Stomach (tissue), 9 donors: ENCODE measurements around the gene VGF. TPM values are rescaled to one million over a fixed set of nuclear protein-coding genes. Genes with fewer than 3 reads are reported as not detected.

ENCODE experiments used
- DNase-seq, 2 donors: peaks; one replicate each; pipeline versions ENCODE4 v3.0.0 to v3.0.0-alpha.2; 2013 to 2019
- H3K27ac ChIP-seq, 5 donors: fragments of 200-600 bp in 4 of 5; sonication (generic) in 4 of 5; one replicate each; pipeline ENCODE4 v1.5.1; 2013 to 2019; ENCODE audit warnings: mild to moderate bottlenecking in 1 of 5, moderate library complexity in 1 of 5
- H3K27me3 ChIP-seq, 3 donors: fragments of 200-600 bp; sonication (generic); one replicate each; pipeline ENCODE4 v1.5.1; 2017 to 2019; ENCODE audit warnings: mixed run types in 1 of 3
- H3K36me3 ChIP-seq, 4 donors: fragments of 200-600 bp; sonication (generic); 1 replicate in 3 of 4; 2 replicates in 1 of 4; pipeline ENCODE4 v1.5.1; 2016 to 2019
- H3K4me1 ChIP-seq, 4 donors: fragments of 200-600 bp; sonication (generic); one replicate each; pipeline ENCODE4 v1.5.1; 2016 to 2019
- H3K4me3 ChIP-seq, 4 donors: fragments of 200-600 bp; sonication (generic) in 3 of 4; one replicate each; pipeline ENCODE4 v1.5.1; 2016 to 2019; ENCODE audit warnings: mild to moderate bottlenecking in 1 of 4
- H3K9me3 ChIP-seq, 4 donors: fragments of 200-600 bp; sonication (generic); one replicate each; pipeline ENCODE4 v1.5.1; 2016 to 2019
- CTCF ChIP-seq, 7 experiments: fragments of 450-650 bp in 4 of 7; fragments of 200-600 bp in 3 of 7; sonication (generic) in 3 of 7; IDR thresholded peaks; one replicate each; pipeline ENCODE4 v1.5.1; 2016 to 2019; ENCODE audit warnings: antibody characterized with exemption in 7 of 7, control low read depth in 2 of 7, mild to moderate bottlenecking in 1 of 7
- EP300 ChIP-seq: sonication (generic); formaldehyde crosslinking; IDR thresholded peaks from one replicate; pipeline ENCODE4 v1.6.1; 2017; ENCODE audit warnings: antibody characterized with exemption
- POLR2A ChIP-seq, 4 donors: fragments of 450-650 bp; IDR thresholded peaks; one replicate each; pipeline ENCODE4 v1.6.1; 2016; ENCODE audit warnings: antibody characterized with exemption in 4 of 4, control low read depth in 2 of 4, mild to moderate bottlenecking in 1 of 4, moderate library complexity in 1 of 4
- POLR2AphosphoS5 ChIP-seq, 3 donors: sonication (generic); formaldehyde crosslinking; IDR thresholded peaks; one replicate each; pipeline ENCODE4 v1.6.1; 2016; ENCODE audit warnings: antibody characterized with exemption in 3 of 3
- WGBS, 5 donors: extraction: QIAGEN DNeasy Blood & Tissue Kit in 3 of 5; methylation state at CpG; one replicate each; pipeline versions ENCODE4 v1.1.5 to v1.1.7; 2013 to 2018; 5-methylcytosine and 5-hydroxymethylcytosine counted together
- intact Hi-C: fragments of 100-400 bp; cut with DNase I; formaldehyde crosslinking; loops from one replicate; pipeline ENCODE4 v1.15.1; 2023; ENCODE audit warnings: low total_unique reads
- polyA plus RNA-seq, 3 donors: library from polyadenylated mRNA; stranded (reverse); fragments of 200-250 nt; gene quantifications; one replicate each; pipeline ENCODE4 v1.2.3, GENCODE V29; 2013
- total RNA-seq, 5 donors: library from RNA; depleted of rRNA; stranded (reverse); fragments of >200 nt; gene quantifications; one replicate each; pipeline versions ENCODE4 v1.1.0 to v1.2.3, GENCODE V29; 2014 to 2016
- donor health status: healthy with polysubstance abuse.
- donor health status: Bipolar disorder and iron deficiency.
- donor health status: healthy.

The VGF gene
- total and polyA plus RNA-seq, 8 donors = 0.15 to 5.8 (median 0.65) TPM; not detected in 4

GRCh38 chr7:101174322-101174854, 9.0 kb upstream of the VGF start:
- no peak for DNase-seq
- TF ChIP-seq CTCF (IDR thresholded peaks at IDR 0.05) (no peak), POLR2A (IDR thresholded peaks at IDR 0.05) (no peak), EP300 (no peak), POLR2AphosphoS5 (IDR thresholded peaks at IDR 0.05) (no peak)
- peaks cover 35 to 100% (median 100%) of the 10 kb centered on the region in 3 donors for H3K27me3 ChIP-seq
- 6 to 13% (median 7%) methylated on average over 10 to 28 of the region's 28 CpGs for WGBS, 5 donors
- H3K9me3 ChIP-seq = no peaks in the 10 kb centered on the region
- H3K36me3 ChIP-seq = no peaks in the 10 kb centered on the region
- no peak overlapping the region for H3K27ac ChIP-seq
- H3K4me1 ChIP-seq = peaks cover 28 to 54% (median 49%) of the 10 kb centered on the region in 4 donors
- intact Hi-C loops = no loop called here
- no peak overlapping the region for H3K4me3 ChIP-seq

- peak; percentile 34 to 47 for DNase-seq
- Histone ChIP-seq H3K27me3 (peaks cover 40 to 100% (median 100%) of the 10 kb centered on the region in 3 donors), H3K27ac (no peak overlapping the region), H3K9me3 (no peaks in the 10 kb centered on the region), H3K4me1 (peaks cover 25 to 51% (median 47%) of the 10 kb centered on the region in 4 donors), H3K36me3 (no peaks in the 10 kb centered on the region), H3K4me3 (peak overlapping the region in 3 of 4 donors; percentile 4 to 35 (median 28))
- intact Hi-C loops = no loop called here
- no peak for TF ChIP-seq CTCF (IDR thresholded peaks at IDR 0.05)
- TF ChIP-seq POLR2A (IDR thresholded peaks at IDR 0.05) = no peak
- 3 to 9% (median 7%) methylated on average over 16 of the region's 16 CpGs for WGBS, 5 donors
These were observed 8.4 kb upstream of the VGF start for GRCh38 chr7:101173752-101174244.

GRCh38 chr7:101172854-101173751, 7.7 kb upstream of the VGF start:
- intact Hi-C loops = no loop called here
- TF ChIP-seq POLR2AphosphoS5 (IDR thresholded peaks at IDR 0.05) (no peak), CTCF (IDR thresholded peaks at IDR 0.05) (no peak), EP300 (no peak), POLR2A (IDR thresholded peaks at IDR 0.05) (no peak)
- peak overlapping the region in 3 of 4 donors; percentile 4 to 35 (median 28) for H3K4me3 ChIP-seq
- H3K36me3 ChIP-seq = no peaks in the 10 kb centered on the region
- 2 to 4% (median 2%) methylated on average over 37 to 53 of the region's 53 CpGs for WGBS, 5 donors
- peak; percentile 82 to 85 for DNase-seq
- H3K4me1 ChIP-seq = peaks cover 25 to 51% (median 47%) of the 10 kb centered on the region in 4 donors
- H3K27ac ChIP-seq = no peak overlapping the region
- H3K27me3 ChIP-seq = peaks cover 46 to 100% (median 100%) of the 10 kb centered on the region in 3 donors
- no peaks in the 10 kb centered on the region for H3K9me3 ChIP-seq

- Histone ChIP-seq H3K27ac (no peak overlapping the region), H3K4me3 (peak overlapping the region in 2 of 4 donors; percentile 5 to 29), H3K9me3 (no peaks in the 10 kb centered on the region), H3K4me1 (peaks cover 25 to 51% (median 47%) of the 10 kb centered on the region in 4 donors), H3K27me3 (peaks cover 44 to 100% (median 100%) of the 10 kb centered on the region in 3 donors), H3K36me3 (no peaks in the 10 kb centered on the region)
- peak in 1 of 2 donors; percentile 56 for DNase-seq
- no peak for TF ChIP-seq CTCF (IDR thresholded peaks at IDR 0.05)
- TF ChIP-seq POLR2A (IDR thresholded peaks at IDR 0.05) = no peak
- no peak for TF ChIP-seq EP300
- 1 to 4% (median 1%) methylated on average over 13 to 79 of the region's 79 CpGs for WGBS, 5 donors
- intact Hi-C loops = no loop called here
These were observed 6.9 kb upstream of the VGF start for GRCh38 chr7:101172005-101172853.
